Stimulated activated CD4-positive, alpha-beta T cell treated with anti-CD3 and anti-CD28 coated beads, Interleukin-15, amount 100 ng/mL, for 1 hour (primary cell): ENCODE data around the gene SERPINE1.
"Not testable (repeated sequence)": the region's sequence is repeated elsewhere in the genome, so short reads cannot be mapped to it uniquely, and the experiment has no call there.

Experiments used
- DNase-seq, 2 donors: peaks; one replicate each; pipeline ENCODE4 v3.0.0-alpha.2; 2020; ENCODE audit warnings: low read depth in 1 of 2, low spot score in 1 of 2

Gene SERPINE1

DNA sequence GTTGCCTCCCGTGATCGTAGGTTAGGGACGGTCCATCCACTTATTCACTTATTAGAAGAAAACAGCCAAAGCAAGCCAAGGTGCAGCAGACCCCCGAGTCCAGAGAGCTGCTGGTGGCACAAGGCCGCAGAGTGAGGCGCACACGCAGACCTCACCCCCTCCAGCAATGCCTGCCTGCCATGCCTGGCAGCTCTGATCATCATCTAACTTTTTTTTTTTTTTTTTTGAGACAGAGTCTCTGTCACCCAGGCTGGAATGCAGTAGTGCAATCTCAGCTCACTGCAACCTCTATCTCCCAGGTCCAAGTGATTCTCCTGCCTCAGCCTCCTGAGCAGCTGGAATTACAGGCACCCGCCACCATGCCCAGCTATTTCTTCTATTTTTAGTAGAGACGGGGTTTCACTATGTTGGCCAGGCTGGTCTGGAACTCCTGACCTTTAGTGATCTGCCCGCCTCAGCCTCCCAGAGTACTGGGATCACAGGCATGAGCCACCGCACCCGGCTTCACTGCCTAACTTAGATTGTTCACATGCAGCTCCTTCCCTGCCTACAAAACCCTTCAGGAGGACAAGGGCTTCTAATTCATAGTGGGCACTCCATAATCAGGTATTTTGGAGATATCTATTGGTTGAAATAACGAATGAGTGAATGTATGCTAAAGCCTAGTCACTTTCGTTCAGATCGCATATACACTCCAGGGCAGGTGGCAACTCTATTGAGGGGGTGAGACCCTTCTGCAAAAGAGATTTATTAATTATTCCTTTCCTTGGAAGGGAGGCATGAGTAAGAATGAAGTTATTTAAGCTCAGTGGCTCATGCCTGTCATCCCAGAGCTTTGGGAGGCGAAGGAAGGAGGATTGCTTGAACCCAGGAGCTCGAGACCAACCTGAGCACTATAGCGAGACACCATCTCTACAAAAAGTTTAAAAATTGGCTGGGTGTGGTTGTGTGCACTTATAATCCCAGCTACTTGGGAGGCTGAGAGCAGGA, 25.8 kb upstream of the SERPINE1 start:
- no peak for DNase-seq

DNA sequence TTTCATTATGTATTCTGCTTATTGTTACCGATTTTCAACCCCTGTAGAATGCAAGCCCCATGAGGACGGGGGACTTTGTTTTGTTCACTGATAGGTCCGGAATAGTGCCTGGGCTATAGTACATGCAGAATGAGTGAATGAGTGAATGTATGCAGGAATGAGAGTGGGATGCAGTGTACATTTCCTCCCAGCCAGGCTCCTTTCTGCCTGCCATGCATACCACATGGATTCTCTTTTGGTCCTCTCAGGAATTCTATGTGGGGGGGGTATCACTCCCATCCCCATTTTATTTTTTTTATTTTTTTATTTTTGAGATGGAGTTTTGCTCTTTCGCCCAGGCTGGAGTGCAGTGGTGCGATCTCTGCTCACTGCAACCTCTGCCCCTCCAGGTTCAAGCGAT, 24.9 kb upstream of the SERPINE1 start:
- DNase-seq, result no peak

DNA sequence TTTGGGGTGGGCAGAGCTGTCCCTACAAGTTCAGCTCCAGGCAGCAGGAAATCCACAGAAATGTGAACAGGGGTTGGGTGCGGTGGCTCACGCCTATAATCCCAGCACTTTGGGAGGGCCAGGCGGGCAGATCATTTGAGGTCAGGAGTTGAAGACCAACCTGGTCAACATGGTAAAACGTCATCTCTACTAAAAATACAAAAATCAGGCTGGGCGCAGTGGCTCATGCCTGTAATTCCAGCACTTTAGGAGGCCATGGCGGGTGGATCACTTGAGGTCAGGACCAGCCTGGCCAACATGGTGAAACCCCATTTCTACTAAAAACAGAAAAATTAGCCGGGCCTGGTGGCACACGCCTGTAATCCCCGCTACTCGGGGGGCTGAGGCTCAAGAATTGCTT, 23.2 kb upstream of the SERPINE1 start:
- not testable (repeated sequence) for DNase-seq

DNA sequence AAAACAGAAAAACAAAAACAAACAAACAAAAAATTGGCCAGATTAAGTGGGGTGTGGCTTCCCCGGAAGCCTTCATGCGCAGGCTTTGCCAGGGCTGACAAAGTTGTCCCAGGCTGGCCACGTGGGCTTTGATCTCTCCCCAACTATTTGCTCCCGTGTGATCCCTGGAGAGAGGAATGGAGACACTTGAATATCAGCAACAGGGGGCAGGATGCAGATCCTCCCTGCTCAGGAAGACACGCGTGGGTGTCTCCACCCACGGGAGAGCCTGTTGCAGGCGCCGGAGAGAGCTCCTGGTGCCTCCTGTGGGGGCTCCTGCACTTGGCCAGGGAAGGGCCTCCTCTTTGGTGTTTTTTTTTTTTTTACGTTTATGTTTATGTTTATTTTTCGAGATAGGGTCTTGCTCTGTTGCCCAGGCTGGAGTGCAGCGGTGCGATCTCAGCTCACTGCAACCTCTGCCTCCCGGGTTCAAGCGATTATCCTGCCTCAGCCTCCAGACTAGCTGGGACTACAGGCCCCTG, 22.7 kb upstream of the SERPINE1 start:
- DNase-seq, result no peak

DNA sequence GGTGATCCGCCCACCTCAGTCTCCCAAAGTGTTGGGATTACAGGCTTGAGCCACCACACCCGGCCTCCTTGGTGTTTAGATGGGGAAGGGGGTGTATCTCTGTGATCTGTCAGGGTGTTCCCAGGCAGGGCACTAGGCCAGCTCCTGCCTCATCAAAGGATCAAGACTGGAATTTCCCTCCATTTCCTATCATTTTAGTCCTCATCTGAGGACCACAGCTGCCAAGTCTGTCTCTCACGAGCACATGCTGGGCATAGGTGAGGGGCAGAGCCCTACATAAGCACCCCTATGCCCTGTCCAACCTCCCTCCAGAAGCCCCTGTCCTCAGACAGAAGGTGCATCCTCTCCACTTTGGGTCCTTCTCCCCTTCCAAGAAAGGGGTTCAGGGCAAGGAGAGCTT, 22.1 kb upstream of the SERPINE1 start:
- DNase-seq, result no peak

DNA sequence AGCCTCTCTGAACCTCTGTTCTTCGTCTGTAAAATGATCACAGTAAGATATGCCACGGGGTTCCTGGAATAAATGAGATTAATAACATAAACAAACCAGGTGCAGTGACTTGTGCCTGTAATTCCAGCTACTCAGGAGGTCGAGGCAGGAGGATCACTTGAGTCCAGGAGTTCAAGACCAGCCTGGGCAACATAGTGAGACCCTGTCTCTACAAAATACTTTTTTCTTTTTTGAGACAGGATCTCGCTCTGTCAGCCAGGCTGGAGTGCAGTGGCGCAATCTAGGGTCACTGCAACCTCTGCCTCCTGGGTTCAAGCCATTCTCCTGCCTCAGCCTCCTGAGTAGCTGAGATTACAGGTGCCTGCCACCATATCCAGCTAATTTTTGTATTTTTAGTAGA, 21.7 kb upstream of the SERPINE1 start:
- not testable (repeated sequence) for DNase-seq

DNA sequence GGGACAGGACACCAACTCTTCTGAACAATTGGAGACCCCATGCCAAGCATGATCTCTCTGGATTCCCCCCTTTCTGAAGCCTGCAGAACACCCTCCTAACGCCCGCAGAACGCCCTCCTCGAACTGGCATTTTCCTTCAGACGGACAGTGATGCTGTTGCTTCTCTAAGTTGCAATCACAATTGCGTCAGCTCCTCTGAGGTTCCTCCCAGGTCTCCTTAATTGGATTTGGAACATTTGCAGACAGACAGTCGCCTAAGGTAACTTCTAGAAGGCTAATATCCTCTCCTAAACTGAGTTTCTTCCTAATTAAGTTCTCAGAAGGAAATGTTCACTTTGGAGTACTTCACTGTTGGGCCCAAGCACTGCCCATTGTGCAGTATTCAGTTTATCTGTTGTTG, 20.5 kb upstream of the SERPINE1 start:
- DNase-seq, result no peak

DNA sequence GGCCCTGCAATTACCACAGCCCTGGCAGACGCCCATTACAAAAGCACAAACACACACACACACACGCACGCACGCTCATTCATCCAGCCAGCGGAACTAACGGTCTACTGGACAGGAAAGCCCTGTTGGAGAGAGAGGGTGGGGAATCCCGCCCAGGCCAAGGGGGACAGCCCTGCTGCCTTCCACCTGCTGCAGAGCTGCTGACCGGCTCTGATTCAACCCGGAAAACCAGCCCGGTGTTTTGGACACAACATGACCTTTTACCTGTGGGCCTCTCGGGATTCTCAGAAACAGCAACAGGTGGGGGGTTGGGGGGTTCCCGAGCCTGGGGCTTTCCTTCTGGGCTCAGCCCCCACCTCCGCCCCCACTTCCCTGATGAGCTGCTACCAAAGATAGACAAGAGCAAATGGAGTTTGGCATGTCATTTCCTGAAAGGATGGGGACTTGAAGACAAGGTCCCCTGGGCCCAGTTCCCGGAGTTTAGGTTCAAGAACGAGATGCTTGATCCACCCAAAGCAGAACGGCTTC, 18.5 kb upstream of the SERPINE1 start:
- DNase-seq, result no peak

DNA sequence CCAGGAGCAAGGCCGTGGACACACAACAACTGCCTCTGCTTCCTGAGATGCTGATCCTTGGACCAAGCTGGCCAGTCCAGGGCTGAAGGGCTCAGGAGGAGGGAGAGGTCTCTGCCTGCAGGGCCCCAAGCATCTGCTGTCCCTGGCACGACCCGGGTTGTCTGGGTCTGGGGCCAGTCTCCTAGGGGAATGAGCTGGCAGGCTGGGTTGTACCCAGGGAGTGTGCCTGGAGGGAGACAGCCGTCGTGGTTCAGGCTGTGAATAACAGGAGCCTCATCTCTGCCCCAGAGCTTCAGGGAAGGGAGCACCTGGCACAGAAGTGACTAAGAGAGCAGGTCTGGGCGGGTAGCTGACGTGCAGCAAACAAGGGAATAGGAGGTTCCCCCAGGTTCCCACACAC, 17.9 kb upstream of the SERPINE1 start:
- no peak for DNase-seq

DNA sequence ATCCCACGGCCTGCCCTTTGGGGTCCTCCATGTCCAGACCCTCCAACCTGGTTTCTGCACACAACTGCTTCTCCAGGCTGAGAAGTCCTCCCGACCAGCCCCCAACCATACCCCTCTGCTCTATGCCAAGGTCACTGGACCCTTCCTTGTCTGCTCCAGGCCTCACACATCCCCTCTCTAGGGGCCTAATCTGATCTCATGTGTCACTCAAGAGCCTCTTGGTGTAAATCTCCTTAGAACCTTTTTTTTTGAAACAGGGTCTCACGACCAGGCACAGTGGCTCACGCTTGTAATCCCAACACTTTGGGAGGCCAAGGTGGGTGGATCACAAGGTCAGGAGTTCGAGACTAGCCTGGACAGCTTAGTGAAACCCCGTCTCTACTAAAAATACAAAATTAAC, 17.5 kb upstream of the SERPINE1 start:
- DNase-seq, result no peak

DNA sequence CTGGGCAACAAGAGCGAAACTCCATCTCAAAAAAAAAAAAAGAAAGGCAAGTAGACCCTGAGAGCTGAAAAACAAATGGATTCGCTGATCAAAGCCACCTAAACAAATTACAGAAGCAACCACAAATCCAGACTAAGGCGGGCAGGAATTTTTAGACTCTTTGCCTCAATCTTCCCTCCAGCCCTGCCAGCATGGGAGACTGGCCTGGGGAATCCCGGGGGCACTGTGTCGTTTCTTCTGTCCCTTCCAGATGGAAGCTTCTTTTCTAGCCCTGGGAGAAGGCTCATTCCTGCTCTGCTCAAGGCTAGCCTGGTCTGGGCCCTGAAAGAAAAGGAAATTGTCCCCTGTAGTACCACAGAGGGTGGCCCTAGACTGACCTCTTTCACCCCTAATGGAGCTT, 15.6 kb upstream of the SERPINE1 start:
- DNase-seq, result no peak

DNA sequence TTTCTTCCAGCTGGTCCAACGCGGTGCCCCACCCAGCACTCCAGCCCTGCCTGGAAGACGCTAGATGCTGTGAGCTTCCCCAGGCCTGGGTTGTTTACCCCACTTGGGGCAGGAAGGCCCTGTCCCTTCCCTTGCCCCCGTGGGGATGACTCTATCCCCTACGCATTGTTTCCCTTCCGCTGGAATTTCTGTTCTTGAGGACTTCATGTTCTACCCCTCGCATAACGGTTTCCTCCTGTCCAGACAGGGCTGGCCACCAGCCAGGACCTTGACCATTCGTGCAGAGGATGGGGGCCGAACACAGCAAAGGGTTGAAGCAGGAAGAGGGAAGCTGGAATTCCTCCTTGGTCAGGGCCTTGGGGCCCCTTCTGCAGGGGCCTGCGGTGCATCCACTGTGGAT, 14.7 kb upstream of the SERPINE1 start:
- no peak for DNase-seq

DNA sequence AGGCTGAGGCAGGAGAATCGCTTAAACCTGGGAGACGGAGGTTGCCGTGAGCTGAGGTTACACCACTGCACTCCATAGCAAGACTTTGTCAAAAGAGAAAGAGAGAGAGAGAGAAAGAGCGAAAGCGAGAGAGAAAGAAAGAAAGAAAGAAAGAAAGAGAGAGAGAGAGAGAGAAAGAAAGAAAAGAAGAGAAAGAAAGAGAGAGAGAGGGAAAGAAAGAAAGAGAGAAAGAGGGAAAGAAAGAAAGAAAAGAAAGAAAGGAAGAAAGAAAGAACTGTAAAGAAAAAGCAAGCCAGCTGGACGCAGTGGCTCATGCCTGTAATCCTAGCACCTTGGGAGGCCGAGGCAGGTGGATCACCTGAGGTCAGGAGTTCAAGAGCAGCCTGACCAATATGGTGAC, 13.8 kb upstream of the SERPINE1 start:
- DNase-seq, result not testable (repeated sequence)

DNA sequence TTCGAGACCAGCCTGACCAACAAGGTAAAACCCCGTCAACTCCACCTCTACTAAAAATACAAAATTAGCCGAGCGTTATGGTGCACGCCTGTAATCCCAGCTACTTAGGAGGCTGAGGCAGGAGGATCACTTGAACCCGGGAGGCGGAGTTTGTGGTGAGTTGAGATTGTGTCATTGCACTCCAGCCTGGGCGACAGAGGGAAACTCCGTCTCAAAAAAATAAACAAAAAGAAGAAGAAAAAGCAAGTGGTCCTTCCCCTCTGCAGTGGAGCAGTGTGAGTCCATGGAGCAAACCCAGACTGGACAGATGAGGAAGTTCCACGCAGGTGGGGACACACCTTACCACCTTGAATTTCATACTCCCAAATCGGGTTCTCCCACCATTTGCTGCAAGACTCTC, 13.1 kb upstream of the SERPINE1 start:
- DNase-seq, result no peak

DNA sequence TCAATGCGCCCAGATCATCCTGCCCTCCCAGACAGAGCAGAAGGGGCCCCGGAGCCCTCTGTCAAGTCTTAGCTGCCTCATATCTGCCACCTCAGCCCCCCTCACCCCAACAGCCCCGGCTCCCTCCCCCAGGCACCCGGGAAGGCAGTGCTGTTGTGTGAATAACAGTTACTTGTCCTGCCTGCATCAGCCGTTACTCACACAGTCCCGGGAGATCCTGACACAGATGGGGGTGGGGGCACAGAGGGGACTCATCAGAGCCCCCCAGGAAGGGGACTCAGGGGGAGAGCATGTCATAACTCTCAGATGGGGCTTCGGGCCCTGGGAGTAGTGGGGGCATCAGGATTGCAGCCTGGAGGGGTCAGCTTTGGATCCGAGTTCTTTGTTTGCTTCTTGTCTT, 12.4 kb upstream of the SERPINE1 start:
- DNase-seq, result no peak

DNA sequence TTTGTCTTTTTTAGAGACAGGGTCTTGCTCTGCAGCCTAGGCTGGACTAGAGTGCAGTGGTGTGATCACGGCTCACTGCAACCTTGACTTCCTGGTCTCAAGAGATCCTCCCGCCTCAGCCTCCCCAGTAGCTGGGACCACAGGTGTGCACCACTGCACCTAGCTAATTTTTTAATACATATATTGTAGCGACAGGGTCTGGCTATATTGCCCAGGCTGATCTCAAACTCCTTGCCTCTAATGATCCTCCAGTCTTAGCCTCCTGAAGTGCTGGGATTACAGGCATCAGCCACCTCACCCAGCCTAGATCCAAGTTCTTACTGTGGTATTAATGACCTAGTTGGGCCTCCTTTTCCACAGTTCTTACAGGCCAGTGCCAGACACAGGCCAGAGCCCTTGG, 11.7 kb upstream of the SERPINE1 start:
- no peak for DNase-seq

DNA sequence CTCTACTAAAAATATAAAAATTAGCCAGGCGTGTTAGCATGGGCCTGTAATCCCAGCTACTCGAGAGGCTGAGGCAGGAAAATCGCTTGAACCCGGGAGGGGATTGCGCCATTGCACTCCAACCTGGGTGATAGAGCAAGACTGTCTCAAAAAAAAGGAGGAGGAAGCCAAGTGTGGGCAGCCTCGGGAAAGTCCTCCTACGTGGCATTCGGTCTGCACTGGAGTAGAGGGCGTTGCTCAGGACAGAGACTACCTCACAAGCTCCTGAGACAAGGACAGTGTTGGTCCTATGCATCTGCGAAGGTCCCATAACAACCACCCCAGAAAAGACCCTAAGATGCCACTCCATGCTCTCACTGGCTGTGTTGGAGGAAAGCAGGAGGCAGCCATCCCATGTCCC, 10.0 kb upstream of the SERPINE1 start:
- DNase-seq, result no peak

DNA sequence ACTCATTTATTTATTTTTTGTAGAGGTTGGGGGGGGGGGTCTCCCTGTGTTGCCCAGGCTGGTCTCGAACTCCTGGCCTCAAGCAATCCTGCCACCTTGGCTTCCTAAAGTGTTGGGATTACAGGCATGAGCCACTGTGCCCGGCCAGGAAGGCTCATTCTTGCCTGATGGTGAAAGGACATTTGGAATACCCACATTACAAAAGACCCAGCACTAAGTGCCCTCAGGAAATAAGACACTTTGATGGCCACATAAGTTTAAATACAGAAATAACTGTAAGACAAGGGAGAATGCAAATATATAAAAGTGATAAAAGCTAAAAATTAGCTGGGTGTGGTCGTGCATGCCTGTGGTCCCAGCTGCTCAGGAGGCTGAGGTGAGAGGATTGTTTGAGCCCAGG, 8.0 kb upstream of the SERPINE1 start:
- no peak for DNase-seq

DNA sequence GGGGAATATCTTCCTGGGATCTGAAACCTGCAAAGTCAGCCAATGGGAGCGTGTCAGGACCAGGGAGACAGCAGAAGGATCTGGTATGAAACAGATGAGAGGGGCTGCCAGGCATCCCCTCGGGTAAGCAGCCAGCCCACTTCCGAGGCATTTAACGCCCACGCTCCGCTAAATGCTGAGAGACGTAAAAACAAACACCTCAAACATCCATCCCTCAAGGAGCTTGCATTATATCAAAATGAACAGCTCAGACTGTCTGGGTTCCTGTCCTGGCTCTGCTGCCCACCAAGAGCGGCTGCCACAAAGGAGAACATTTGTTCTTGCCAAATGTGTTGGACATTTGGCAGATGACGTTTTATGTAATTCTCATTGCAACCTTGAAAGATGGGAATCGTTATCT, 7.0 kb upstream of the SERPINE1 start:
- no peak for DNase-seq

DNA sequence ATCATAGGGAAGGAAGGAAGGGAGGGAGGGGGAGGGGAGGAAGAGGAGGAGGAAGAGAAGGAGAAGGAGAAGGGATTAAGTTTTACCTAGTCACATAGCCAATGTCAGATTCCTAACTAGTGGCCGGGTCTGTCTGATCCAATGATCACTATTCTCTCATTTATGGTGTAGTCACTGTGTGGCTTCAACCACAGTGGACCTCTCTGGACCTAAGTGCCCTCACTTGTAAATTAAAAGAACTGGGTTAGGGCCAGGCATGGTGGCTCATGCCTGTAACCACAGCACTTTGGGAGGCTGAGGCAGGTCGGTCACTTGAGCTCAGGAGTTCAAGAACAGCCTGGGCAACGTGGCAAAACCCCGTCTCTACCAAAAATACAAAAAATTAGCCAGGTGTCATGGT, 6.6 kb upstream of the SERPINE1 start:
- DNase-seq, result no peak

DNA sequence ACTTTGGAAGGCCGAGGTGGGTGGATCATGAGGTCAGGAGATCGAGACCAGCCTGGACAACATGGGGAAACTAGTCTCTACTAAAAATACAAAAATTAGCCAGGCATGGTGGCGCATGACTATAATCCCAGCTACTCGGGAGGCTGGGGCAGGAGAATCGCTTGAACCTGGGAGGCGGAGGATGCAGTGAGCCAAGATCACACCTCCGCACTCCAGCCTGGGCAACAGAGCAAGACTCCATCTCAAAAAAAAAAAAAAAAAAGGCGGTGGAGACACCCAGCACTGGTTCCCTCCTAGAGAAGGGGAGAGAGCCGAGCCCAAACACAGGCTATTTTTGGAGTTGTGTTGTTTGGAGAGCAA, 5.3 kb upstream of the SERPINE1 start:
- not testable (repeated sequence) for DNase-seq
